H1 (cell line): ENCODE data around the gene VSTM2L. TPM values are rescaled to one million over a fixed set of nuclear protein-coding genes. Genes with fewer than 3 reads are reported as not detected.

Experiments
- CTCF ChIA-PET: fragments of 300-600 bp; sonication (Branson Sonifier 250); formaldehyde crosslinking; loops from one replicate; lab custom pipeline; 2021; ENCODE audit not compliant: partially characterized antibody; lab: Charles Lee
- POLR2A ChIA-PET: fragments of 300-600 bp; sonication (Branson Sonifier 250); formaldehyde crosslinking; loops from one replicate; lab custom pipeline; 2021; ENCODE audit warnings: inconsistent platforms; ENCODE audit not compliant: partially characterized antibody; lab: Charles Lee
- DNase-seq, 2 experiments: peaks; one replicate each; pipeline versions ENCODE4 v3.0.0 to v3.0.0-alpha.2; 2010 to 2022; ENCODE audit warnings: low spot score in 2 of 2, low read depth in 1 of 2, mixed read lengths in 1 of 2
- FAIRE-seq: peaks from 2 replicates; lab custom pipeline; 2011; peaks lifted over from hg19 to GRCh38; lab: Jason Lieb, UNC
- H2AFZ ChIP-seq: 2 replicates; pipeline ENCODE4 v1.8.1; 2012; ENCODE audit warnings: low read length, inconsistent platforms
- H2AK5ac ChIP-seq: 2 replicates; pipeline ENCODE4 v1.6.1; 2013; ENCODE audit warnings: low read depth, low read length
- H2BK120ac ChIP-seq: replicated peaks from 2 replicates; pipeline ENCODE3; 2013; ENCODE audit warnings: low read depth, low read length, inconsistent platforms
- H2BK12ac ChIP-seq: 2 replicates; pipeline ENCODE4 v1.6.1; 2013; ENCODE audit warnings: low read depth, low read length
- H2BK15ac ChIP-seq: 2 replicates; pipeline ENCODE4 v1.6.1; 2013; ENCODE audit warnings: low read length
- H2BK20ac ChIP-seq: 2 replicates; pipeline ENCODE4 v1.6.1; 2013; ENCODE audit warnings: low read length
- H2BK5ac ChIP-seq: 2 replicates; pipeline ENCODE4 v1.6.1; 2013; ENCODE audit warnings: low read depth, low read length
- H3K14ac ChIP-seq: 2 replicates; pipeline ENCODE4 v1.6.1; 2013; ENCODE audit warnings: inconsistent platforms; ENCODE audit not compliant: insufficient read length
- H3K18ac ChIP-seq: 2 replicates; pipeline ENCODE4 v1.6.1; 2013; ENCODE audit warnings: low read length; ENCODE audit errors: extremely low read depth
- H3K23ac ChIP-seq: 2 replicates; pipeline ENCODE4 v1.6.1; 2013; ENCODE audit warnings: inconsistent platforms; ENCODE audit not compliant: insufficient read length
- H3K23me2 ChIP-seq: 2 replicates; pipeline ENCODE4 v1.6.1; 2013; ENCODE audit warnings: low read depth, low read length
- H3K27ac ChIP-seq: 2 replicates; pipeline ENCODE4 v1.6.1; 2011; ENCODE audit warnings: low read depth, low read length, inconsistent platforms
- H3K27me3 ChIP-seq, 4 experiments: replicated peaks in 1 of 4; 1 replicate in 1 of 4; 2 replicates in 3 of 4; pipeline versions ENCODE4 v1.6.1 to v1.8.1; 2011 to 2013; ENCODE audit warnings: low read length in 3 of 4, mild to moderate bottlenecking in 3 of 4, inconsistent platforms in 2 of 4, mixed read lengths in 2 of 4, moderate library complexity in 1 of 4; ENCODE audit not compliant: control insufficient read depth in 3 of 4, insufficient read depth in 3 of 4; ENCODE audit errors: extremely low read depth in 1 of 4
- H3K36me3 ChIP-seq, 4 experiments: 2 replicates each; pipeline versions ENCODE4 v1.6.1 to v1.8.1; 2011 to 2013; ENCODE audit warnings: mild to moderate bottlenecking in 4 of 4, low read length in 3 of 4, moderate library complexity in 2 of 4, control low read depth in 1 of 4, inconsistent platforms in 1 of 4; ENCODE audit not compliant: insufficient read depth in 4 of 4, control insufficient read depth in 2 of 4
- H3K4ac ChIP-seq: replicated peaks from 2 replicates; pipeline ENCODE3; 2013; ENCODE audit warnings: low read length, low read depth, mixed read lengths, inconsistent platforms; ENCODE audit not compliant: insufficient read length
- H3K4me1 ChIP-seq, 4 experiments: replicated peaks in 1 of 4; 1 replicate in 1 of 4; 2 replicates in 3 of 4; pipeline versions ENCODE4 v1.6.1 to v1.8.1; 2011 to 2013; ENCODE audit warnings: low read length in 3 of 4, inconsistent platforms in 2 of 4, mixed read lengths in 1 of 4; ENCODE audit not compliant: insufficient read depth in 4 of 4, control insufficient read depth in 3 of 4
- H3K4me2 ChIP-seq, 2 experiments: 2 replicates each; pipeline versions ENCODE4 v1.6.1 to v1.8.1; 2011 to 2013; ENCODE audit warnings: low read depth in 2 of 2, low read length in 2 of 2, control low read depth in 1 of 2, inconsistent platforms in 1 of 2, mild to moderate bottlenecking in 1 of 2; ENCODE audit not compliant: insufficient read depth in 1 of 2
- H3K4me3 ChIP-seq, 4 experiments: fragments of 200-600, 300-600 bp in 1 of 4; sonication (generic), shearing (Covaris generic), sonication (Bioruptor Twin) in 1 of 4; 2 replicates each; pipeline versions ENCODE4 v1.5.1 to v1.8.1; 2011 to 2016; ENCODE audit warnings: low read length in 4 of 4, low read depth in 3 of 4, control low read depth in 2 of 4, inconsistent platforms in 2 of 4, mild to moderate bottlenecking in 2 of 4, mixed read lengths in 1 of 4, moderate library complexity in 1 of 4; ENCODE audit not compliant: insufficient read depth in 2 of 4; ENCODE audit errors: extremely low read depth in 1 of 4
- H3K56ac ChIP-seq: replicated peaks from 2 replicates; pipeline ENCODE3; 2013; ENCODE audit warnings: low read depth, mild to moderate bottlenecking, mixed read lengths, low read length, inconsistent platforms; ENCODE audit not compliant: insufficient read length
- H3K79me1 ChIP-seq: 2 replicates; pipeline ENCODE4 v1.6.1; 2013; ENCODE audit warnings: low read depth, low read length, control low read depth
- H3K79me2 ChIP-seq, 2 experiments: 2 replicates each; pipeline versions ENCODE4 v1.6.1 to v1.8.1; 2012 to 2013; ENCODE audit warnings: low read length in 2 of 2, mild to moderate bottlenecking in 2 of 2, inconsistent platforms in 1 of 2; ENCODE audit not compliant: insufficient read depth in 2 of 2, control insufficient read depth in 1 of 2
- H3K9ac ChIP-seq, 4 experiments: replicated peaks in 1 of 4; 1 replicate in 1 of 4; 2 replicates in 3 of 4; pipeline versions ENCODE4 v1.6.1 to v1.8.1; 2011 to 2013; ENCODE audit warnings: low read depth in 3 of 4, low read length in 3 of 4, control low read depth in 2 of 4, mild to moderate bottlenecking in 2 of 4, moderate library complexity in 2 of 4, inconsistent platforms in 1 of 4; ENCODE audit errors: extremely low read depth in 1 of 4
- H3K9me3 ChIP-seq, 2 experiments: 2 replicates each; pipeline versions ENCODE4 v1.6.1 to v1.8.1; 2012 to 2013; ENCODE audit warnings: mild to moderate bottlenecking in 2 of 2, moderate library complexity in 2 of 2, control low read depth in 1 of 2, inconsistent platforms in 1 of 2, low read depth in 1 of 2, low read length in 1 of 2, mixed read lengths in 1 of 2; ENCODE audit not compliant: insufficient read depth in 2 of 2
- H4K20me1 ChIP-seq, 2 experiments: replicated peaks in 1 of 2; 2 replicates each; pipeline versions ENCODE3 to v1.8.1; 2011 to 2013; ENCODE audit warnings: inconsistent platforms in 2 of 2, low read length in 2 of 2, mild to moderate bottlenecking in 1 of 2; ENCODE audit not compliant: insufficient read depth in 2 of 2, control insufficient read depth in 1 of 2
- H4K5ac ChIP-seq: 2 replicates; pipeline ENCODE4 v1.6.1; 2013; ENCODE audit warnings: low read length, low read depth, mixed read lengths, inconsistent platforms; ENCODE audit not compliant: insufficient read length
- H4K8ac ChIP-seq: 2 replicates; pipeline ENCODE4 v1.8.0; 2013; ENCODE audit warnings: mild to moderate bottlenecking, moderate library complexity, low read length, inconsistent platforms; ENCODE audit not compliant: insufficient read depth; ENCODE audit errors: extremely low read depth
- H4K91ac ChIP-seq: replicated peaks from 2 replicates; pipeline ENCODE3; 2013; ENCODE audit warnings: low read length, mixed read lengths, inconsistent platforms; ENCODE audit not compliant: insufficient read length
- BCL11A ChIP-seq, 2 experiments: IDR thresholded peaks; one replicate each; pipeline ENCODE4 v1.6.1; 2011; ENCODE audit warnings: low read depth in 2 of 2, low read length in 2 of 2, mild to moderate bottlenecking in 2 of 2
- CBX5 ChIP-seq: fragments of 300-800, 300-1000 bp; sonication (generic); IDR thresholded peaks from 2 replicates; pipeline ENCODE4 v1.7.1; 2016; ENCODE audit warnings: antibody characterized with exemption, low read length, low read depth
- CHD1 ChIP-seq: IDR thresholded peaks from 2 replicates; pipeline ENCODE4 v1.6.1; 2012; ENCODE audit warnings: low read depth, low read length, improper control_type of control experiment
- CREB1 ChIP-seq: IDR thresholded peaks from 2 replicates; pipeline ENCODE4 v1.6.1; 2012; ENCODE audit warnings: inconsistent platforms
- EGR1 ChIP-seq: IDR thresholded peaks from 2 replicates; pipeline ENCODE4 v1.6.1; 2011; ENCODE audit warnings: low read depth, low read length, borderline replicate concordance
- RFX5 ChIP-seq: IDR thresholded peaks from 2 replicates; pipeline ENCODE4 v1.6.1; 2011; ENCODE audit warnings: low read depth, low read length, improper control_type of control experiment, borderline replicate concordance
- SP2 ChIP-seq: IDR thresholded peaks from 2 replicates; pipeline ENCODE4 v1.6.1; 2012; ENCODE audit warnings: mild to moderate bottlenecking, low read length, inconsistent platforms
- TCF12 ChIP-seq: IDR thresholded peaks from 2 replicates; pipeline ENCODE4 v1.6.1; 2011; ENCODE audit warnings: low read depth, mild to moderate bottlenecking, low read length
- ZNF274 ChIP-seq: IDR thresholded peaks from 2 replicates; pipeline ENCODE4 v1.7.0; 2012; ENCODE audit warnings: low read length, borderline replicate concordance; ENCODE audit errors: extremely low read depth
- WGBS, 2 experiments: shearing (Covaris generic) in 1 of 2; methylation state at CpG; one replicate each; pipeline versions ENCODE4 v1.1.6 to v1.1.7; 2013 to 2015; ENCODE audit warnings: low lambda C conversion rate in 2 of 2, mixed read lengths in 2 of 2, inconsistent platforms in 1 of 2, low coverage in 1 of 2, missing lambda C conversion rate in 1 of 2; ENCODE audit not compliant: insufficient replicate concordance in 2 of 2, insufficient coverage in 1 of 2, insufficient read length in 1 of 2; ENCODE audit errors: extremely low coverage in 1 of 2, missing lambda C conversion rate in 1 of 2; 5-methylcytosine and 5-hydroxymethylcytosine counted together
- polyA plus RNA-seq, 7 experiments: library from polyadenylated mRNA; depleted of rRNA in 3 of 7; stranded (reverse) in 5 of 7; unstranded in 2 of 7; fragments of >200 nt in 5 of 7; fragments of 200-250 nt in 2 of 7; gene quantifications; 1 replicate in 5 of 7; 2 replicates in 1 of 7; 4 replicates in 1 of 7; pipeline versions ENCODE4 v1.2.1 to v1.2.3, GENCODE V29; 2011 to 2013; ENCODE audit warnings: missing spikeins in 2 of 7, mixed read lengths in 2 of 7
- total RNA-seq: library from RNA; stranded (reverse); fragmentation: NEBNext Ultra II Directional; extraction: Animal tissue kit (Norgen Biotek cat#: 25700); gene quantifications from 2 replicates; pipeline ENCODE4 v1.2.1, GENCODE V29; 2021

VSTM2L gene
- total and polyA plus RNA-seq, 2 of the 8 experiments (the other 6 are each of a cell fraction or from before 2014, with no cell fraction given) = 1.3 to 3.2 TPM

DNA sequence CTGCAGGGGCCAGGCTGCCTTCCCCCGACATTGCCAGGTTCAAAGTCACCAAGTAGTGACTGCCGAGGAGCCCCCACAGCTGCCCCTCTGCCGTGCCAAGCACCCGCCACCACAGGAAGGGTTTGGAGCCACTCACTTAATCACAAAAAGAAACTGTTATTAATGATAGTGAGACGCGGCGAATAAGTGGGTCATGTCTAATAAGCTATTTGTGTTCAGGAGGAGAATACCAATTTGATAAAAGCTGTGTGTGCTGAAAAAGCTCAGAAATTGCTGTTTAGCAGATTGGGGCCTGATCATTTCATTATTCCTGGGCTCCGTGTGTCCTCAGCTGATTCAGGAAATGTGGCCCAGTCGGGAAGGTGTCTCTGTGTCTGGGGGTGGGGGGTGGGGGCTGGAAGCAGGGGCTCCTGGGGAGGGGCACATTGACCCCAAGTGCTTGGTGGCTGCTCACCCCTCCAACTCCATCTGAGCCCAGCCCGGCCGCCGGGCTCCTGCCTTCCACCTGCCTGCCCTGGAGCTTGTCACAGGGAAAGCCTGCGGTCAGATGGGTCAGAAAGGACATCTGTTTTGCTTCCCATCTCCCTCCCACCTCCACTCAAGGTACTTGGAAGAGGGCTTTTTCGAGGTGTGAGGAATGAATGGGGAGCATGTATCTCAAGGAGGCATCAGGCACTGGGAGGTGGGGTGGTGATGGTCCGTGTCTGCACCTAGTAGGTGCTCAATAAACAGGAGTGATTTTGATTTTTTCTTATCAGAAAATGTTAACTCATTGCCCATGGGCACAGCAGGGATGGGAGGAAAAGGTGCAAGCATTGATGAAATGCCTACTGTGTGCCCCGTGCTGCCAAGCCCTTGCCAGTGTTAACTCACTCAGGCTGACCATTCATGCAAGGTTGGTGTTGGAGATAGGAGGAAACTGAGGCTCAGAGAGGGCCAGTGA lies 3.0 kb downstream of the VSTM2L start:
- 87% methylated on average over 13 of the region's 16 CpGs; no CpG with 5 or more reads in 1 of the 2 experiments for WGBS, 2 experiments

More for the DNA sequence above, 3.0 kb downstream of the VSTM2L start:
- H3K14ac ChIP-seq = no peak overlapping the region
- H3K23ac ChIP-seq = no peak overlapping the region
- ChIA-PET CTCF (interaction anchor here (0.6 to 2.3 kb wide), 10 partner anchors 9 to 259 kb away, joined by 3 to 14 read pairs (median 4); no protein-coding TSS in a partner anchor), POLR2A (interaction anchor here (0.8 to 1.4 kb wide), 3 partner anchors 9 to 127 kb away, joined by 3 to 4 read pairs (median 4); partner anchors contain the start of gene TTI1)
- H3K23me2 ChIP-seq = peaks cover 4% of the 10 kb centered on the region; the same call in 1 of the 2 replicates
- H3K4me2 ChIP-seq = no peak overlapping the region
- peak overlapping the region; percentile 82; the same call in 1 of the 2 replicates for H2AK5ac ChIP-seq
- H3K27me3 ChIP-seq = no peaks in the 10 kb centered on the region; a peak in 2 of 7 replicates
- no peak overlapping the region for H2BK5ac ChIP-seq
- no peak overlapping the region for H2AFZ ChIP-seq
- peak overlapping the region; percentile 55; the same call in 1 of the 2 replicates for H2BK20ac ChIP-seq
- FAIRE-seq = no peak
- H3K9me3 ChIP-seq = no peaks in the 10 kb centered on the region
- peak overlapping the region; percentile 65; the same call in 1 of the 2 replicates for H2BK15ac ChIP-seq
- H3K56ac ChIP-seq = no peak overlapping the region
- no peak for TF ChIP-seq TCF12
- no peak for TF ChIP-seq RFX5
- no peak for TF ChIP-seq BCL11A (IDR thresholded peaks at IDR 0.05; ENCODE audit: low read depth in 2 of 2, low read length in 2 of 2)
- no peak for TF ChIP-seq ZNF274
- no peak for TF ChIP-seq SP2
- no peak for TF ChIP-seq CHD1
- no peak for TF ChIP-seq EGR1
- TF ChIP-seq CREB1 = no peak
- no peak for TF ChIP-seq CBX5
- H3K27ac ChIP-seq = no peak overlapping the region
- H2BK12ac ChIP-seq = peak overlapping the region; percentile 90
- H3K9ac ChIP-seq = no peak overlapping the region
- H4K8ac ChIP-seq = no peak overlapping the region
- no peak overlapping the region for H3K4me3 ChIP-seq
- no peak overlapping the region; the same call in 1 of the 2 replicates for H3K18ac ChIP-seq
- no peak for DNase-seq
- H4K5ac ChIP-seq = no peak overlapping the region
- H4K20me1 ChIP-seq = peaks cover 2 to 3% of the 10 kb centered on the region in 2 experiments
- peaks cover 9 to 30% (median 22%) of the 10 kb centered on the region in 4 experiments for H3K4me1 ChIP-seq
- no peaks in the 10 kb centered on the region for H3K79me1 ChIP-seq
- H3K36me3 ChIP-seq = no peaks in the 10 kb centered on the region
- H2BK120ac ChIP-seq = no peak overlapping the region
- H3K4ac ChIP-seq = no peak overlapping the region
- no peak overlapping the region for H4K91ac ChIP-seq
- no peaks in the 10 kb centered on the region for H3K79me2 ChIP-seq
